Suprapubic skin (tissue), 3 donors: ENCODE data around the gene TTC28.

Source experiments
- CTCF ChIP-seq, 2 donors: fragments of 200-600 bp in 1 of 2; fragments of 450-650 bp in 1 of 2; sonication (generic) in 1 of 2; IDR thresholded peaks; one replicate each; pipeline ENCODE4 v1.5.1; 2016 to 2019; ENCODE audit warnings: antibody characterized with exemption in 2 of 2, mild to moderate bottlenecking in 1 of 2, moderate library complexity in 1 of 2
- EP300 ChIP-seq: sonication (generic); formaldehyde crosslinking; IDR thresholded peaks from one replicate; pipeline ENCODE4 v1.6.1; 2017; ENCODE audit warnings: antibody characterized with exemption
- POLR2A ChIP-seq, 2 donors: fragments of 450-650 bp; IDR thresholded peaks; one replicate each; pipeline ENCODE4 v1.6.1; 2017; ENCODE audit warnings: antibody characterized with exemption in 2 of 2, mild to moderate bottlenecking in 2 of 2, moderate library complexity in 2 of 2

GRCh38 chr22:28328756-28329155 lies 350.9 kb downstream of the TTC28 start:
- TF ChIP-seq CTCF (IDR thresholded peaks at IDR 0.05) (no peak), POLR2A (IDR thresholded peaks at IDR 0.05) (no peak), EP300 (no peak)
